Measurements from ENCODE around the gene DGLUCY.

DGLUCY gene

DNA sequence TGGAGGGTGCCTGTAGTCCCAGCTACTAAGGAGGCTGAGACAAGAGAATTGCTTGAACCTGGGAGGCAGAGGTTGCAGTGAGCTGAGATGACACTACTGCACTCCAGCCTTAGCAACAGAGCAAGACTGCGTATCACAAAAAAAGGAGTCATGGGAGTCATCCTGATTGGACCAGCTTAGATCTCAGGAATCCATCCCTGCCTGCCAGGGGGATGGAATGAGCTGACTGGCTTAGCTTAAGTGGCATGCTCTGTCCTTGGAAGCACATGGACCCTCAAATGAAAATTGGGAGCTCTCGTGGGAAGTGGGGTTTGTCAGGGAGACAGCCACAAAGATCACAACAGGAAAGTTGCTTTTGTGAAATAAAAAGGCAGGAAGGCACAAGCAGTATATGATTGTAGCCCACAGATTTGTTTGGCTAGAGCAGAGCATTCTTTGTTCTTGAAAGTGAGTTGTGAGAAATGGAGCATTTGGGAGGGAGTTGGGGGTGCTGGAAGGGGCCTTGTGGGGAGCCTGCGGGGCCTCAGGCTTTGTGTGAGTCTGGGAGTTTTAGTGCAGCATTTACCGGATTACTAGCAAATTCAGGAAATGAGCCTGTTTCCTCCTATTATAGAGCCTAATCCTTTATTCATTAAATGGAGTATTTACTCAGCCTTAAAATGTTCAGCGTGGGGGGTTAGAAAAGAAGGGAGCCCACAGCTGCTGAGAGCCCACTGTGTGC lies 30.7 kb downstream of the DGLUCY start:
- H3K27ac ChIP-seq (ENCODE audit: low read depth, low read length) = no peak overlapping the region
- no peaks in the 10 kb centered on the region for H3K79me1 ChIP-seq (ENCODE audit: low read length)
- no peak overlapping the region for H2BK120ac ChIP-seq (ENCODE audit: low read depth, low read length)
- H3K79me2 ChIP-seq (ENCODE audit: control insufficient read depth, insufficient read depth, low read length) = no peaks in the 10 kb centered on the region
- no peaks in the 10 kb centered on the region for H3K27me3 ChIP-seq (ENCODE audit: insufficient read depth, low read length, poor library complexity)
- no peak overlapping the region for H2BK15ac ChIP-seq (replicated peaks; ENCODE audit: low read depth)
- H3K4me2 ChIP-seq (ENCODE audit: low read length) = no peak overlapping the region
- no peak overlapping the region for H3K4ac ChIP-seq (ENCODE audit: low read depth, low read length)
- no peak overlapping the region for H4K8ac ChIP-seq (ENCODE audit: low read depth, low read length)
- H2AK5ac ChIP-seq (ENCODE audit: low read length) = no peak overlapping the region
- peaks cover 2% of the 10 kb centered on the region for H3K4me1 ChIP-seq (ENCODE audit: control insufficient read depth, low read depth, low read length)
- no peak overlapping the region for H4K5ac ChIP-seq (ENCODE audit: low read length)
- H3K18ac ChIP-seq (ENCODE audit: low read length) = no peak overlapping the region
- DNase-seq = no peak
- H3K4me3 ChIP-seq (ENCODE audit: low read length) = no peak overlapping the region
- no peak overlapping the region for H3K23ac ChIP-seq (ENCODE audit: low read length)
- no peak overlapping the region for H2BK5ac ChIP-seq (ENCODE audit: low read length)
- no peak overlapping the region for H3K9ac ChIP-seq (ENCODE audit: low read length)
- no peaks in the 10 kb centered on the region for H3K36me3 ChIP-seq (ENCODE audit: control insufficient read depth, insufficient read depth, low read length)
- no CpG with 5 or more reads among the region's 5 CpGs for WGBS (ENCODE audit: extremely low coverage, insufficient coverage, low lambda C conversion rate)
- no peak overlapping the region for H3K56ac ChIP-seq (ENCODE audit: low read length)

- Histone ChIP-seq H3K4me1 (ENCODE audit: control insufficient read depth, low read depth, low read length) (peaks cover 2% of the 10 kb centered on the region), H3K27ac (ENCODE audit: low read depth, low read length) (no peak overlapping the region), H3K36me3 (ENCODE audit: control insufficient read depth, insufficient read depth, low read length) (no peaks in the 10 kb centered on the region), H3K9ac (ENCODE audit: low read length) (no peak overlapping the region), H3K79me1 (ENCODE audit: low read length) (no peaks in the 10 kb centered on the region), H3K4me3 (ENCODE audit: low read length) (no peak overlapping the region), H2BK5ac (ENCODE audit: low read length) (no peak overlapping the region), H3K27me3 (ENCODE audit: insufficient read depth, low read length, poor library complexity) (no peaks in the 10 kb centered on the region), H2AK5ac (ENCODE audit: low read length) (no peak overlapping the region), H3K23ac (ENCODE audit: low read length) (no peak overlapping the region), H3K4me2 (ENCODE audit: low read length) (no peak overlapping the region), H2BK120ac (ENCODE audit: low read depth, low read length) (no peak overlapping the region), H3K4ac (ENCODE audit: low read depth, low read length) (no peak overlapping the region), H4K5ac (ENCODE audit: low read length) (no peak overlapping the region), H4K8ac (ENCODE audit: low read depth, low read length) (no peak overlapping the region), H2BK15ac (replicated peaks; ENCODE audit: low read depth) (no peak overlapping the region), H3K18ac (ENCODE audit: low read length) (no peak overlapping the region), H3K79me2 (ENCODE audit: control insufficient read depth, insufficient read depth, low read length) (no peaks in the 10 kb centered on the region), H3K56ac (ENCODE audit: low read length) (no peak overlapping the region)
- DNase-seq = no peak
- no CpG with 5 or more reads among the region's 11 CpGs for WGBS (ENCODE audit: extremely low coverage, insufficient coverage, low lambda C conversion rate)
These were observed 31.7 kb downstream of the DGLUCY start for GRCh38 chr14:91145391-91146160.

DNA sequence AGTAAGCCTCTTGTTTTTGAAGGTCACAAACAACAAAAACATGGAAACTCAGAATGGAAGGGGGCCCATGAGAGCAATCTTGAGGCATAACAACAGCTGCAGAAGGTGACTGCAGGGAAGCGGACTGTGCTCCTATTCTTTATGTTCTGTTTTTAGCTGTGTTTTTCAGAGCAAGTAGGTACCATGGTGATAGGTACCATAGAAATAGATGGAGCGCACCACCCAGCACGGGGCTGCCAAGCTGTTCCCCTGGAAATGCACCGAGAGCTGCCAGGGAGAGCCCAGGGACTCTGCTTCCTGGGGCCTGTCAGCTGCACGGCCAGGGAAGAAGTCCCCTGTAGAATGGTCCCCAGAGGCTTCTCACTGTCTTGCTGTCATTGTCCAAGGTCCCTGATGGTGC lies 32.8 kb downstream of the DGLUCY start:
- Histone ChIP-seq H2BK15ac (replicated peaks; ENCODE audit: low read depth) (no peak overlapping the region), H3K4me1 (ENCODE audit: control insufficient read depth, low read depth, low read length) (peaks cover 2% of the 10 kb centered on the region), H3K4ac (ENCODE audit: low read depth, low read length) (no peak overlapping the region), H3K4me3 (ENCODE audit: low read length) (no peak overlapping the region), H4K5ac (ENCODE audit: low read length) (no peak overlapping the region), H3K9ac (ENCODE audit: low read length) (no peak overlapping the region), H3K27ac (ENCODE audit: low read depth, low read length) (no peak overlapping the region), H4K8ac (ENCODE audit: low read depth, low read length) (no peak overlapping the region), H3K18ac (ENCODE audit: low read length) (no peak overlapping the region), H3K79me1 (ENCODE audit: low read length) (no peaks in the 10 kb centered on the region), H3K23ac (ENCODE audit: low read length) (no peak overlapping the region), H3K56ac (ENCODE audit: low read length) (no peak overlapping the region), H2BK5ac (ENCODE audit: low read length) (no peak overlapping the region), H3K79me2 (ENCODE audit: control insufficient read depth, insufficient read depth, low read length) (no peaks in the 10 kb centered on the region), H2BK120ac (ENCODE audit: low read depth, low read length) (no peak overlapping the region), H3K4me2 (ENCODE audit: low read length) (no peak overlapping the region), H3K36me3 (ENCODE audit: control insufficient read depth, insufficient read depth, low read length) (no peaks in the 10 kb centered on the region), H3K27me3 (ENCODE audit: insufficient read depth, low read length, poor library complexity) (no peaks in the 10 kb centered on the region), H2AK5ac (ENCODE audit: low read length) (no peak overlapping the region)
- DNase-seq = no peak
- no CpG with 5 or more reads among the region's 5 CpGs for WGBS (ENCODE audit: extremely low coverage, insufficient coverage, low lambda C conversion rate)

DNA sequence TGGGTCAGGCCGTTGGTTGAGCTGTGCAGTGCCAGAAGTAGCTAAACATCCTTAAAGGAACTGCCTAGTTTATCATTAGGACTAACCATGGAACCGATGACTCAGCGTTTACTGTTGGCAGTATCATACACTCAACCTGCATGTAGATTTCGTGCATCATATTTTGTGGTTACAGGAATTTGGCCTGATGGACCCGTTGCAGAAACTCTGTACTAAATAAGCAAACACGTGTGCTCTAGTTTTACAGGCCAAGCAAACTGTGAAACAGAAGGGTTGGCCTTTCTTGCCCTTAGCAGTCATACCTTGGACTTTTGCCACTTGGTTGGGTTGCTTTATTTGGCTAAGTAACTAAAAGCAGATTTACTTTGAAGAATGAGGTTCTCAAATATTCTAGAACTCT lies 35.6 kb downstream of the DGLUCY start:
- Histone ChIP-seq H3K9ac (ENCODE audit: low read length) (no peak overlapping the region), H4K5ac (ENCODE audit: low read length) (no peak overlapping the region), H3K56ac (ENCODE audit: low read length) (no peak overlapping the region), H3K4me2 (ENCODE audit: low read length) (no peak overlapping the region), H2BK120ac (ENCODE audit: low read depth, low read length) (no peak overlapping the region), H2BK5ac (ENCODE audit: low read length) (no peak overlapping the region), H3K4me1 (ENCODE audit: control insufficient read depth, low read depth, low read length) (no peaks in the 10 kb centered on the region), H3K79me2 (ENCODE audit: control insufficient read depth, insufficient read depth, low read length) (no peaks in the 10 kb centered on the region), H3K23ac (ENCODE audit: low read length) (no peak overlapping the region), H3K36me3 (ENCODE audit: control insufficient read depth, insufficient read depth, low read length) (no peaks in the 10 kb centered on the region), H3K27ac (ENCODE audit: low read depth, low read length) (no peak overlapping the region), H4K8ac (ENCODE audit: low read depth, low read length) (no peak overlapping the region), H3K27me3 (ENCODE audit: insufficient read depth, low read length, poor library complexity) (no peaks in the 10 kb centered on the region), H3K79me1 (ENCODE audit: low read length) (no peaks in the 10 kb centered on the region), H3K18ac (ENCODE audit: low read length) (no peak overlapping the region), H3K4ac (ENCODE audit: low read depth, low read length) (no peak overlapping the region), H3K4me3 (ENCODE audit: low read length) (no peak overlapping the region), H2BK15ac (replicated peaks; ENCODE audit: low read depth) (no peak overlapping the region), H2AK5ac (ENCODE audit: low read length) (no peak overlapping the region)
- DNase-seq = no peak
- WGBS (ENCODE audit: extremely low coverage, insufficient coverage, low lambda C conversion rate) = no CpG with 5 or more reads among the region's 6 CpGs

DNA sequence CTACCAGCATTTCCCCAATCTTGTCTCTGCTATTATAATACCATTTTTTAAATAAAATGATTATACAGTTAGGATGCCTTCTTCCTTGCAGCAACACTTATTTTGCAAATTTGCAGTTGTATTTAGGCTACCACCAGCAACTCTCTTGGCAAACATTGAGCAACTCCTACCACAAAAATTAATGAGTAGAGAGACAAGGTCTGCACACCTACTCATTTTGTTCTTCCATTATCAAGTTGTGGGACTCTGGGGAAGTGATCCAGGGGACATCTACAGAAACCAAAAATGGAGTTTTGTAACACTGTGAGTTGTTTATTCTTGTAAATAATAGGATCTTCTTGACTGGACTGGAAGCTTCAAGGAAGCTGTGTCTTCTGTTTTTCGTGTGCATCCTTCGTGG lies 38.6 kb downstream of the DGLUCY start:
- no peak for DNase-seq
- H4K8ac ChIP-seq (ENCODE audit: low read depth, low read length) = no peak overlapping the region
- no peaks in the 10 kb centered on the region for H3K79me2 ChIP-seq (ENCODE audit: control insufficient read depth, insufficient read depth, low read length)
- H3K36me3 ChIP-seq (ENCODE audit: control insufficient read depth, insufficient read depth, low read length) = no peaks in the 10 kb centered on the region
- no peaks in the 10 kb centered on the region for H3K4me1 ChIP-seq (ENCODE audit: control insufficient read depth, low read depth, low read length)
- H3K4me2 ChIP-seq (ENCODE audit: low read length) = no peak overlapping the region
- H3K79me1 ChIP-seq (ENCODE audit: low read length) = no peaks in the 10 kb centered on the region
- H3K4ac ChIP-seq (ENCODE audit: low read depth, low read length) = no peak overlapping the region
- H3K9ac ChIP-seq (ENCODE audit: low read length) = no peak overlapping the region
- H2AK5ac ChIP-seq (ENCODE audit: low read length) = no peak overlapping the region
- no CpG with 5 or more reads among the region's 2 CpGs for WGBS (ENCODE audit: extremely low coverage, insufficient coverage, low lambda C conversion rate)
- H2BK15ac ChIP-seq (replicated peaks; ENCODE audit: low read depth) = no peak overlapping the region
- no peak overlapping the region for H2BK5ac ChIP-seq (ENCODE audit: low read length)
- H4K5ac ChIP-seq (ENCODE audit: low read length) = no peak overlapping the region
- H3K56ac ChIP-seq (ENCODE audit: low read length) = no peak overlapping the region
- H3K27ac ChIP-seq (ENCODE audit: low read depth, low read length) = no peak overlapping the region
- H3K4me3 ChIP-seq (ENCODE audit: low read length) = no peak overlapping the region
- no peak overlapping the region for H3K18ac ChIP-seq (ENCODE audit: low read length)
- no peak overlapping the region for H2BK120ac ChIP-seq (ENCODE audit: low read depth, low read length)
- no peaks in the 10 kb centered on the region for H3K27me3 ChIP-seq (ENCODE audit: insufficient read depth, low read length, poor library complexity)
- no peak overlapping the region for H3K23ac ChIP-seq (ENCODE audit: low read length)

Data from mesendoderm (in vitro differentiated cells).